Breast epithelium (tissue), 3 donors: Measurements from ENCODE around the gene EXOC3L1.

Experiments
- CTCF ChIP-seq, 3 donors: fragments of 450-650 bp; IDR thresholded peaks; one replicate each; pipeline ENCODE4 v1.5.1; 2016 to 2017; ENCODE audit warnings: antibody characterized with exemption in 3 of 3, mild to moderate bottlenecking in 3 of 3, moderate library complexity in 3 of 3
- POLR2A ChIP-seq: fragments of 450-650 bp; IDR thresholded peaks from one replicate; pipeline ENCODE4 v1.6.1; 2016; ENCODE audit warnings: antibody characterized with exemption, mild to moderate bottlenecking, moderate library complexity
- POLR2AphosphoS5 ChIP-seq, 3 donors: sonication (generic); formaldehyde crosslinking; IDR thresholded peaks; one replicate each; pipeline ENCODE4 v1.6.1; 2017; ENCODE audit warnings: antibody characterized with exemption in 3 of 3

- TF ChIP-seq POLR2A = no peak
- no peak for TF ChIP-seq POLR2AphosphoS5 (IDR thresholded peaks at IDR 0.05)
- TF ChIP-seq CTCF (IDR thresholded peaks at IDR 0.05) = no peak
Measured at GRCh38 chr16:67148656-67149275, 41.2 kb downstream of the EXOC3L1 start.
